K562 (cell line): ENCODE data around the gene PRCC. TPM values are rescaled to one million over a fixed set of nuclear protein-coding genes. Genes with fewer than 3 reads are reported as not detected.

ENCODE experiments used
- BRF1 ChIP-seq: IDR thresholded peaks from 3 replicates; pipeline ENCODE4 v1.6.1; 2011; ENCODE audit warnings: borderline replicate concordance, mild to moderate bottlenecking; ENCODE audit not compliant: insufficient read length; ENCODE audit errors: extremely low read depth
- CCAR2 ChIP-seq: fragments of 200-400 bp; formaldehyde crosslinking; IDR thresholded peaks from 2 replicates; pipeline ENCODE4 v1.6.1; 2017; ENCODE audit warnings: mild to moderate bottlenecking, low read depth, low read length
- E4F1 ChIP-seq: fragments of 250-450 bp; sonication (Bioruptor Pico); IDR thresholded peaks from 2 replicates; pipeline ENCODE4 v1.5.0; 2021; ENCODE audit warnings: mild to moderate bottlenecking, borderline replicate concordance
- ELK3 ChIP-seq: fragments of 450-650 bp; formaldehyde crosslinking; IDR thresholded peaks from 2 replicates; pipeline ENCODE4 v1.4.0; 2020; ENCODE audit warnings: mild to moderate bottlenecking
- FOS ChIP-seq: IDR thresholded peaks from 3 replicates; pipeline ENCODE4 v1.6.1; 2011; ENCODE audit not compliant: insufficient read length; ENCODE audit errors: extremely low read depth
- HDAC2 ChIP-seq: fragments of 450-650 bp; IDR thresholded peaks from 2 replicates; pipeline ENCODE4 v1.6.1; 2016; ENCODE audit warnings: mild to moderate bottlenecking
- HDAC6 ChIP-seq: IDR thresholded peaks from 2 replicates; pipeline ENCODE4 v1.6.1; 2012; ENCODE audit warnings: low read depth, mild to moderate bottlenecking, control low read depth, inconsistent platforms, low read length, moderate library complexity
- HNRNPLL ChIP-seq: fragments of 200-400 bp; formaldehyde crosslinking; IDR thresholded peaks from 2 replicates; pipeline ENCODE4 v1.6.1; 2017; ENCODE audit warnings: low read length, low read depth, mild to moderate bottlenecking; ENCODE audit not compliant: poor library complexity, severe bottlenecking
- KHSRP ChIP-seq: fragments of 450-650 bp; IDR thresholded peaks from 2 replicates; pipeline ENCODE4 v1.6.1; 2017
- KLF16 ChIP-seq: IDR thresholded peaks from 2 replicates; pipeline ENCODE4 v1.6.1; 2016; ENCODE audit warnings: antibody characterized with exemption
- LARP7 ChIP-seq: fragments of 450-650 bp; IDR thresholded peaks from 2 replicates; pipeline ENCODE4 v1.6.1; 2016
- NFIX ChIP-seq: fragments of 250-450 bp; sonication (Bioruptor Pico); IDR thresholded peaks from 2 replicates; pipeline ENCODE4 v1.4.0; 2020; ENCODE audit warnings: low read depth, mild to moderate bottlenecking, moderate library complexity
- NFYB ChIP-seq: IDR thresholded peaks from 2 replicates; pipeline ENCODE4 v1.6.1; 2011; ENCODE audit warnings: mild to moderate bottlenecking, moderate library complexity; ENCODE audit not compliant: insufficient read length; ENCODE audit errors: extremely low read depth
- NR0B1 ChIP-seq: fragments of 450-650 bp; IDR thresholded peaks from one replicate; pipeline ENCODE4 v1.6.1; 2018; ENCODE audit warnings: mild to moderate bottlenecking, moderate library complexity; ENCODE audit not compliant: partially characterized antibody
- PTBP1 ChIP-seq: fragments of 200-400 bp; formaldehyde crosslinking; IDR thresholded peaks from 2 replicates; pipeline ENCODE4 v1.6.1; 2017; ENCODE audit warnings: low read depth, low read length
- PURB ChIP-seq: sonication (generic); formaldehyde crosslinking; IDR thresholded peaks from 2 replicates; pipeline ENCODE4 v1.9.0; 2021; ENCODE audit warnings: low read depth, mild to moderate bottlenecking, missing genetic modification reagents
- SMARCB1 ChIP-seq: IDR thresholded peaks from 2 replicates; pipeline ENCODE4 v1.6.1; 2011; ENCODE audit warnings: improper control_type of control experiment, low read depth; ENCODE audit not compliant: insufficient read length
- SNAPC5 ChIP-seq: fragments of 250-450 bp; sonication (Bioruptor Pico); IDR thresholded peaks from 2 replicates; pipeline ENCODE4 v1.8.0; 2021; ENCODE audit warnings: moderate library complexity, mild to moderate bottlenecking, inconsistent platforms
- TAF15 ChIP-seq: fragments of 200-400 bp; formaldehyde crosslinking; IDR thresholded peaks from 2 replicates; pipeline ENCODE4 v1.6.1; 2017; ENCODE audit warnings: mild to moderate bottlenecking, low read depth, low read length, moderate library complexity
- TBP ChIP-seq: optimal IDR thresholded peaks from 2 replicates; pipeline ENCODE3; 2011; ENCODE audit warnings: low read depth, low read length, improper control_type of control experiment
- TCFL5 ChIP-seq: fragments of 250-450 bp; sonication (Bioruptor Pico); conservative IDR thresholded peaks from 2 replicates; pipeline ENCODE4 v1.6.1; 2021; ENCODE audit warnings: mild to moderate bottlenecking, moderate library complexity, matching md5 sums
- THAP7 ChIP-seq: fragments of 250-450 bp; sonication (Bioruptor Pico); IDR thresholded peaks from 2 replicates; pipeline ENCODE4 v1.5.0; 2021
- ZBTB8A ChIP-seq: fragments of 450-650 bp; IDR thresholded peaks from 2 replicates; pipeline ENCODE4 v1.6.1; 2018; ENCODE audit warnings: mild to moderate bottlenecking, moderate library complexity; ENCODE audit not compliant: partially characterized antibody
- ZNF24 ChIP-seq: fragments of 450-650 bp; IDR thresholded peaks from 2 replicates; pipeline ENCODE4 v1.6.1; 2016
- ZNF75A ChIP-seq: fragments of 450-650 bp; formaldehyde crosslinking; IDR thresholded peaks from 2 replicates; pipeline ENCODE4 v1.4.0; 2020; ENCODE audit warnings: mild to moderate bottlenecking
- polyA plus RNA-seq, 8 experiments: library from polyadenylated mRNA; depleted of rRNA in 4 of 8; stranded (reverse) in 5 of 8; unstranded in 3 of 8; fragments of >200 nt; fragmentation: Nextera tagmentation in 2 of 8; fragmentation: Illumina TruSeq in 1 of 8; extraction: Ambion mirVana in 2 of 8; extraction: Trizol in 1 of 8; gene quantifications; 2 replicates each; pipeline versions ENCODE4 v1.2.1 to v1.2.3, GENCODE V29; 2011 to 2014; ENCODE audit warnings: inconsistent platforms in 1 of 8, missing spikeins in 1 of 8
- total RNA-seq, 7 experiments: library from RNA; depleted of rRNA in 6 of 7; stranded (reverse); fragments of >200 nt in 6 of 7; fragmentation: Illumina TruSeq in 2 of 7; extraction: Trizol in 2 of 7; gene quantifications; 2 replicates each; pipeline versions ENCODE4 v1.2.1 to v1.2.3, GENCODE V29; 2011 to 2021; ENCODE audit warnings: low replicate concordance in 1 of 7

The PRCC gene
- total and polyA plus RNA-seq, 9 of the 15 experiments (the other 6 are each of a cell fraction or from before 2014, with no cell fraction given): 23.9 to 201 (median 41.1) TPM

GRCh38 chr1:156746728-156747631 is 20.4 kb upstream of the PRCC start (continued):
- no peak for TF ChIP-seq KHSRP
- no peak for TF ChIP-seq ZNF75A (CRISPR knock-in tag)
- no peak for TF ChIP-seq HDAC2
- no peak for TF ChIP-seq FOS
- TF ChIP-seq TCFL5: no peak
- no peak for TF ChIP-seq PTBP1
- TF ChIP-seq TAF15: no peak
- TF ChIP-seq LARP7: no peak
- no peak for TF ChIP-seq THAP7
- TF ChIP-seq SNAPC5: no peak
- TF ChIP-seq CCAR2: no peak
- TF ChIP-seq PURB (CRISPR knock-in tag): no peak
- TF ChIP-seq BRF1: no peak
- no peak for TF ChIP-seq HDAC6
- TF ChIP-seq ELK3: no peak
- TF ChIP-seq HNRNPLL: no peak
- TF ChIP-seq NFYB: no peak
- TF ChIP-seq NR0B1: no peak
- no peak for TF ChIP-seq NFIX
- no peak for TF ChIP-seq ZNF24
- no peak for TF ChIP-seq SMARCB1
- no peak for TF ChIP-seq TBP
- no peak for TF ChIP-seq ZBTB8A
- no peak for TF ChIP-seq E4F1 (CRISPR knock-in tag)
- no peak for TF ChIP-seq KLF16
